ENCODE measurements around the gene KBTBD6.
"Not testable (repeated sequence)": the region's sequence is repeated elsewhere in the genome, so short reads cannot be mapped to it uniquely, and the experiment has no call there.

KBTBD6 gene

GRCh38 chr13:41133951-41134350 lies 1.3 kb upstream of the KBTBD6 start:
- DNase-seq = no peak

- DNase-seq = not testable (repeated sequence)
These were observed 716 bp downstream of the KBTBD6 start for GRCh38 chr13:41131660-41132511.

- not testable (repeated sequence) for DNase-seq
These were observed 1.4 kb downstream of the KBTBD6 start for GRCh38 chr13:41131189-41131588.

- no peak for DNase-seq
These were observed 2.2 kb downstream of the KBTBD6 start for GRCh38 chr13:41130356-41130755.

GRCh38 chr13:41127701-41128100 lies 4.9 kb downstream of the KBTBD6 start:
- no peak for DNase-seq

- no peak for DNase-seq
These were observed 9.8 kb downstream of the KBTBD6 start for GRCh38 chr13:41122838-41123237.

GRCh38 chr13:41117869-41118268 lies 14.7 kb downstream of the KBTBD6 start:
- no peak for DNase-seq

GRCh38 chr13:41111454-41111853 lies 21.1 kb downstream of the KBTBD6 start:
- no peak for DNase-seq

GRCh38 chr13:41107584-41108014 lies 25.0 kb downstream of the KBTBD6 start:
- DNase-seq = no peak

- no peak for DNase-seq
These were observed 25.5 kb downstream of the KBTBD6 start for GRCh38 chr13:41107104-41107571.

- no peak for DNase-seq
These were observed 32.6 kb downstream of the KBTBD6 start for GRCh38 chr13:41099986-41100385.

- DNase-seq = no peak
These were observed 33.8 kb downstream of the KBTBD6 start for GRCh38 chr13:41098761-41099160.

GRCh38 chr13:41095681-41096080 lies 36.9 kb downstream of the KBTBD6 start:
- not testable (repeated sequence) for DNase-seq

GRCh38 chr13:41085961-41086585 lies 46.5 kb downstream of the KBTBD6 start:
- DNase-seq = no peak

- no peak for DNase-seq
These were observed 52.9 kb downstream of the KBTBD6 start for GRCh38 chr13:41079725-41080124.
